Caco-2 (cell line): ENCODE measurements around the gene ZNF438. TPM values are rescaled to one million over a fixed set of nuclear protein-coding genes. Genes with fewer than 3 reads are reported as not detected.
"Not testable (repeated sequence)": the region's sequence is repeated elsewhere in the genome, so short reads cannot be mapped to it uniquely, and the experiment has no call there.

ENCODE experiments used
- BruUV-seq: library from RNA; stranded (reverse); fragments of 400-500 nt; replicated peaks from 2 replicates; lab custom pipeline; 2021; lab: Mats Ljungman, UMichigan
- CTCF ChIA-PET: fragments of 300-600 bp; sonication (Branson Sonifier 250); formaldehyde crosslinking; loops from one replicate; lab custom pipeline; 2022; ENCODE audit warnings: antibody characterized with exemption; lab: Charles Lee
- POLR2A ChIA-PET: fragments of 300-600 bp; sonication (Branson Sonifier 250); formaldehyde crosslinking; loops from one replicate; lab custom pipeline; 2022; ENCODE audit warnings: antibody characterized with exemption; lab: Charles Lee
- DNase-seq, 2 experiments: peaks; one replicate each; pipeline versions ENCODE4 v3.0.0 to v3.0.0-alpha.2; 2020 to 2022
- H3K27me3 ChIP-seq: replicated peaks from 2 replicates; pipeline ENCODE4 v1.6.0; 2011; ENCODE audit warnings: low read length; ENCODE audit not compliant: control insufficient read depth, insufficient read depth
- H3K36me3 ChIP-seq: 2 replicates; pipeline ENCODE4 v1.5.1; 2011; ENCODE audit warnings: low read length; ENCODE audit not compliant: control insufficient read depth, insufficient read depth
- H3K4me1 ChIP-seq: fragments of 250-450 bp; sonication (Bioruptor Pico); 2 replicates; pipeline ENCODE4 v1.5.1; 2020; ENCODE audit warnings: mild to moderate bottlenecking
- H3K4me3 ChIP-seq: 2 replicates; pipeline ENCODE4 v1.5.1; 2011; ENCODE audit warnings: low read depth, mild to moderate bottlenecking, control low read depth, low read length
- H3K9me3 ChIP-seq: fragments of 250-450 bp; sonication (Bioruptor Pico); 2 replicates; pipeline ENCODE4 v1.5.1; 2020; ENCODE audit warnings: mild to moderate bottlenecking, moderate library complexity
- H3K27ac Mint-ChIP-seq: one replicate; pipeline ENCODE4 v1.8.0; 2022; ENCODE audit warnings: mixed read lengths; ENCODE audit not compliant: unreplicated experiment
- H3K27me3 Mint-ChIP-seq: one replicate; pipeline ENCODE4 v1.8.0; 2022; ENCODE audit warnings: mixed read lengths; ENCODE audit not compliant: insufficient read depth, unreplicated experiment
- H3K36me3 Mint-ChIP-seq: one replicate; pipeline ENCODE4 v1.8.0; 2022; ENCODE audit warnings: mild to moderate bottlenecking, mixed read lengths; ENCODE audit not compliant: insufficient read depth, unreplicated experiment
- H3K4me1 Mint-ChIP-seq: one replicate; pipeline ENCODE4 v1.8.0; 2022; ENCODE audit warnings: low read depth, mixed read lengths; ENCODE audit not compliant: unreplicated experiment
- H3K4me3 Mint-ChIP-seq: one replicate; pipeline ENCODE4 v1.8.0; 2022; ENCODE audit warnings: mild to moderate bottlenecking, moderate library complexity, mixed read lengths; ENCODE audit not compliant: unreplicated experiment
- H3K9me3 Mint-ChIP-seq: one replicate; pipeline ENCODE4 v1.8.0; 2022; ENCODE audit warnings: mixed read lengths; ENCODE audit not compliant: unreplicated experiment
- CTCF ChIP-seq, 2 experiments: fragments of 200-600 bp in 1 of 2; IDR thresholded peaks; 1 replicate in 1 of 2; 2 replicates in 1 of 2; pipeline versions ENCODE4 v1.5.1 to v1.8.0; 2011 to 2022; ENCODE audit warnings: antibody characterized with exemption in 1 of 2, control low read depth in 1 of 2, inconsistent platforms in 1 of 2, low read depth in 1 of 2, low read length in 1 of 2, mild to moderate bottlenecking in 1 of 2, moderate library complexity in 1 of 2; ENCODE audit not compliant: insufficient read depth in 1 of 2, severe bottlenecking in 1 of 2, unreplicated experiment in 1 of 2
- intact Hi-C: fragments of 100-400 bp; cut with micrococcal nuclease; formaldehyde crosslinking; loops from one replicate; pipeline ENCODE4 v1.10.0; 2022; ENCODE audit not compliant: unreplicated experiment
- total RNA-seq: library from RNA; stranded (reverse); gene quantifications from 2 replicates; pipeline ENCODE4 v1.2.3, GENCODE V29; 2022

The ZNF438 gene
- total RNA-seq, 1 experiment from 2014 or later = 1.00 TPM

GRCh38 chr10:30931094-30931493 lies 100.6 kb downstream of the ZNF438 start:
- intact Hi-C loops = no loop called here
- no peak for TF ChIP-seq CTCF (IDR thresholded peaks at IDR 0.05; ENCODE audit: insufficient read depth in 1 of 2, low read depth in 1 of 2, low read length in 1 of 2, severe bottlenecking in 1 of 2, unreplicated experiment in 1 of 2)
- no peak overlapping the region for H3K27ac Mint-ChIP-seq

GRCh38 chr10:30929901-30930520 lies 101.7 kb downstream of the ZNF438 start:
- H3K9me3 ChIP-seq = no peaks in the 10 kb centered on the region
- no peak for TF ChIP-seq CTCF (IDR thresholded peaks at IDR 0.05; ENCODE audit: insufficient read depth in 1 of 2, low read depth in 1 of 2, low read length in 1 of 2, severe bottlenecking in 1 of 2, unreplicated experiment in 1 of 2)
- Mint-ChIP-seq H3K36me3 (no peaks in the 10 kb centered on the region), H3K4me1 (no peaks in the 10 kb centered on the region), H3K27me3 (no peaks in the 10 kb centered on the region), H3K27ac (no peak overlapping the region), H3K4me3 (no peak overlapping the region), H3K9me3 (no peaks in the 10 kb centered on the region)
- intact Hi-C loops = no loop called here
- ChIA-PET POLR2A (no interaction called here), CTCF (no interaction called here)
- no peak for DNase-seq
- H3K4me1 ChIP-seq = no peaks in the 10 kb centered on the region
- BruUV-seq = no TSS peak
- no peaks in the 10 kb centered on the region for H3K27me3 ChIP-seq
- no peaks in the 10 kb centered on the region for H3K36me3 ChIP-seq
- no peak overlapping the region for H3K4me3 ChIP-seq

More at GRCh38 chr10:30931094-30931493, 100.6 kb downstream of the ZNF438 start:
- no TSS peak for BruUV-seq
- no peak for DNase-seq
- Mint-ChIP-seq H3K9me3 (no peaks in the 10 kb centered on the region), H3K36me3 (no peaks in the 10 kb centered on the region), H3K27me3 (no peaks in the 10 kb centered on the region), H3K4me3 (no peak overlapping the region), H3K4me1 (no peaks in the 10 kb centered on the region)
- no peaks in the 10 kb centered on the region for H3K9me3 ChIP-seq
- no peaks in the 10 kb centered on the region for H3K36me3 ChIP-seq
- ChIA-PET POLR2A (no interaction called here), CTCF (no interaction called here)
- no peaks in the 10 kb centered on the region for H3K27me3 ChIP-seq
- H3K4me1 ChIP-seq = no peaks in the 10 kb centered on the region
- no peak overlapping the region for H3K4me3 ChIP-seq

- H3K4me1 Mint-ChIP-seq, H3K4me3 ChIP-seq, H3K27me3 Mint-ChIP-seq, H3K36me3 ChIP-seq, intact Hi-C loops, H3K9me3 ChIP-seq, BruUV-seq, H3K4me1 ChIP-seq, H3K27ac Mint-ChIP-seq, H3K27me3 ChIP-seq, DNase-seq, POLR2A ChIA-PET, H3K9me3 Mint-ChIP-seq, H3K4me3 Mint-ChIP-seq, H3K36me3 Mint-ChIP-seq: not testable (repeated sequence)
- CTCF ChIA-PET = interaction anchor here (0.7 kb wide), 1 partner anchor 403 kb away, joined by 3 read pairs; no protein-coding TSS in a partner anchor
Measured at GRCh38 chr10:30929311-30929729, 102.3 kb downstream of the ZNF438 start.
